HG03521 (cell line): Measurements from ENCODE around the gene PDK2.

Source experiments
- ATAC-seq: cut with Tn5 transposase; IDR thresholded peaks from one replicate; pipeline ENCODE4 v1.9.1; 2021; ENCODE audit warnings: mild to moderate bottlenecking, moderate library complexity; ENCODE audit not compliant: unreplicated experiment

The PDK2 gene

GRCh38 chr17:50099003-50099402 is 3.9 kb downstream of the PDK2 start:
- no peak for ATAC-seq

- no peak for ATAC-seq
Observed at GRCh38 chr17:50100480-50100883, 5.3 kb downstream of the PDK2 start.

GRCh38 chr17:50100921-50101345 is 5.8 kb downstream of the PDK2 start:
- ATAC-seq: no peak

- ATAC-seq: no peak
Observed at GRCh38 chr17:50101346-50102163, 6.4 kb downstream of the PDK2 start.

- ATAC-seq: no peak
Observed at GRCh38 chr17:50102164-50102991, 7.2 kb downstream of the PDK2 start.

- ATAC-seq: no peak
Observed at GRCh38 chr17:50103252-50103651, 8.1 kb downstream of the PDK2 start.

GRCh38 chr17:50103941-50104340 is 8.8 kb downstream of the PDK2 start:
- ATAC-seq: no peak

GRCh38 chr17:50105811-50106210 is 10.7 kb downstream of the PDK2 start:
- no peak for ATAC-seq

GRCh38 chr17:50106393-50107131 is 11.4 kb downstream of the PDK2 start:
- no peak for ATAC-seq

- no peak for ATAC-seq
Observed at GRCh38 chr17:50107790-50108414, 12.8 kb downstream of the PDK2 start.

GRCh38 chr17:50108556-50108955 is 13.4 kb downstream of the PDK2 start:
- no peak for ATAC-seq

- ATAC-seq: no peak
Observed at GRCh38 chr17:50109207-50109606, 14.1 kb downstream of the PDK2 start.

GRCh38 chr17:50109785-50110184 is 14.6 kb downstream of the PDK2 start:
- no peak for ATAC-seq

- no peak for ATAC-seq
Observed at GRCh38 chr17:50110591-50111349, 15.6 kb downstream of the PDK2 start.

GRCh38 chr17:50111673-50112655 is 16.8 kb downstream of the PDK2 start:
- no peak for ATAC-seq

- no peak for ATAC-seq
Observed at GRCh38 chr17:50112694-50113093, 17.5 kb downstream of the PDK2 start.

- no peak for ATAC-seq
Observed at GRCh38 chr17:50113624-50114320, 18.6 kb downstream of the PDK2 start.

- ATAC-seq: no peak
Observed at GRCh38 chr17:50114401-50114800, 19.2 kb downstream of the PDK2 start.
